ENCODE results near the gene BRSK1. TPM values are rescaled to one million over a fixed set of nuclear protein-coding genes. Genes with fewer than 3 reads are reported as not detected.

Gene BRSK1
- total RNA-seq, 1 donor, result 4.0 TPM

DNA sequence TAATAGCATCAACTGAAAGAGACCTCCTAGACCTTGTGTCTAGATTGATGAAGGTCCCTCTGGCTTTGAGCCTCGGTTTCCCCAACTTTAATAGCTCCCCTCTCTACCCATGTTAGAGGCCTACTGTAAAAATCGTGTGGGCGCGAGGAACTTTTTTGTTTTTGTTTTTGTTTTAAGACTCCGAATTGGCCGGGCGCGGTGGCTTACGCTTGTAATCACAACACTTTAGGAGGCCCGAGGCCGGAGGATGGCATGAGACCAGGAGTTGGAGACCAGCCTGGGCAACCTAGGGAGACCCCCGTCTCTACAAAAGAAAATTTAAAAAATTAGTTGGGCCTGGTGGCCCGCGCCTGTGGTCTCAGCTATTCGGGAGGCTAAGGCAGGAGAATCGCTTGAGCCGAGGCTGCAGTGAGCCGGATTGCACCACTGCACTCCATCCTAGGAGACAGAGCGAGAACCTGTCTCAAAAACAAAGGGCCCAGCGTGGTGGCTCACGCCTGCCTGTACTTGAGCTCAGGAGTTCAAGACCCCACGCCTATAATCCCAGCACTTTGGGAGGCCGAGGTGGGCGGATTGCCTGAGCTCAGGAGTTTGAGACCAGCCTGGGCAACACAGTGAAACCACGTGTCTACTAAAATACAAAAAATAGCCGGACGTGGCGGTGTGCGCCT, 24.1 kb upstream of the BRSK1 start:
- H3K9me3 ChIP-seq (ENCODE audit: low read depth, low read length), result no peaks in the 10 kb centered on the region
- no peak for DNase-seq (ENCODE audit: insufficient read length, low spot score, missing footprints)
- H3K27me3 ChIP-seq (ENCODE audit: insufficient read depth, low read length), result no peaks in the 10 kb centered on the region
- peaks cover 41% of the 10 kb centered on the region for H3K79me2 ChIP-seq (ENCODE audit: insufficient read depth, low read length)
- peak overlapping the region; percentile 92 for H3K27ac ChIP-seq (ENCODE audit: low read depth, low read length)
- H4K20me1 ChIP-seq (ENCODE audit: insufficient read depth, low read length), result peaks cover 33% of the 10 kb centered on the region
- TF ChIP-seq, protein P1, sequence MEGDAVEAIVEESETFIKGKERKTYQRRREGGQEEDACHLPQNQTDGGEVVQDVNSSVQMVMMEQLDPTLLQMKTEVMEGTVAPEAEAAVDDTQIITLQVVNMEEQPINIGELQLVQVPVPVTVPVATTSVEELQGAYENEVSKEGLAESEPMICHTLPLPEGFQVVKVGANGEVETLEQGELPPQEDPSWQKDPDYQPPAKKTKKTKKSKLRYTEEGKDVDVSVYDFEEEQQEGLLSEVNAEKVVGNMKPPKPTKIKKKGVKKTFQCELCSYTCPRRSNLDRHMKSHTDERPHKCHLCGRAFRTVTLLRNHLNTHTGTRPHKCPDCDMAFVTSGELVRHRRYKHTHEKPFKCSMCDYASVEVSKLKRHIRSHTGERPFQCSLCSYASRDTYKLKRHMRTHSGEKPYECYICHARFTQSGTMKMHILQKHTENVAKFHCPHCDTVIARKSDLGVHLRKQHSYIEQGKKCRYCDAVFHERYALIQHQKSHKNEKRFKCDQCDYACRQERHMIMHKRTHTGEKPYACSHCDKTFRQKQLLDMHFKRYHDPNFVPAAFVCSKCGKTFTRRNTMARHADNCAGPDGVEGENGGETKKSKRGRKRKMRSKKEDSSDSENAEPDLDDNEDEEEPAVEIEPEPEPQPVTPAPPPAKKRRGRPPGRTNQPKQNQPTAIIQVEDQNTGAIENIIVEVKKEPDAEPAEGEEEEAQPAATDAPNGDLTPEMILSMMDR (IDR thresholded peaks at IDR 0.05; ENCODE audit: extremely low read depth, low read depth, low read length), result no peak
- peaks cover 28% of the 10 kb centered on the region for H3K4me1 ChIP-seq (ENCODE audit: insufficient read depth, low read length)
- H3K4me2 ChIP-seq (ENCODE audit: insufficient read depth, low read length), result peak overlapping the region; percentile 95
- no peaks in the 10 kb centered on the region for H3K36me3 ChIP-seq (ENCODE audit: insufficient read depth, low read length)
- H3K4me3 ChIP-seq (ENCODE audit: insufficient read depth, low read length), result peak overlapping the region; percentile 94
- H2AFZ ChIP-seq (ENCODE audit: low read length), result peak overlapping the region; percentile 99

DNA sequence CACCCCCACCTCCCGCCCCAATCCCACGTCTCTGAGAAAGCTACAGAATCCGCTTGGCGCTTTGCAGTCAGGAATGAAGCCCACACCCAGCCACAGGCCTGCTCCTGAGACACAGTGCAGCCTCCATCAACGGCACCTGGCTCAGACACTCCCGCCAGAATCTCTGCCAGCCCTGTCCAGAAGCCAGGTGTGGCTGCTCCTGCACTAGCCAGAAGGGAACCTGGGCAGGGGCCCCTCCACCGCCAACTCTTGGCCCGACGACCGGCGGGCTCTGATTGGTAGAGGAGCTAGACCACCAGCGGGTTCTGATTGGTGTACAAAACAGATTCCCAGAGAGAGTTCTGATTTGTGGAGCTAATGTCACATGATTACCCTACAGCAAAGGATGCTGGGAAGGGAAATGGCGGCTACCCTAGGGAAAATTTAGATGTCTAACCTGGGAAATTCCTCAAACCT, 22.1 kb upstream of the BRSK1 start:
- no peak for DNase-seq (ENCODE audit: insufficient read length, low spot score, missing footprints)
- peaks cover 13% of the 10 kb centered on the region for H4K20me1 ChIP-seq (ENCODE audit: insufficient read depth, low read length)
- H3K4me2 ChIP-seq (ENCODE audit: insufficient read depth, low read length), result no peak overlapping the region
- H3K4me1 ChIP-seq (ENCODE audit: insufficient read depth, low read length), result peaks cover 18% of the 10 kb centered on the region
- H3K36me3 ChIP-seq (ENCODE audit: insufficient read depth, low read length), result no peaks in the 10 kb centered on the region
- H3K79me2 ChIP-seq (ENCODE audit: insufficient read depth, low read length), result peaks cover 27% of the 10 kb centered on the region
- TF ChIP-seq, protein P1 (IDR thresholded peaks at IDR 0.05; ENCODE audit: extremely low read depth, low read depth, low read length), result no peak
- no peak overlapping the region for H2AFZ ChIP-seq (ENCODE audit: low read length)
- no peak overlapping the region for H3K4me3 ChIP-seq (ENCODE audit: insufficient read depth, low read length)
- H3K9me3 ChIP-seq (ENCODE audit: low read depth, low read length), result no peaks in the 10 kb centered on the region
- no peaks in the 10 kb centered on the region for H3K27me3 ChIP-seq (ENCODE audit: insufficient read depth, low read length)
- no peak overlapping the region for H3K27ac ChIP-seq (ENCODE audit: low read depth, low read length)

DNA sequence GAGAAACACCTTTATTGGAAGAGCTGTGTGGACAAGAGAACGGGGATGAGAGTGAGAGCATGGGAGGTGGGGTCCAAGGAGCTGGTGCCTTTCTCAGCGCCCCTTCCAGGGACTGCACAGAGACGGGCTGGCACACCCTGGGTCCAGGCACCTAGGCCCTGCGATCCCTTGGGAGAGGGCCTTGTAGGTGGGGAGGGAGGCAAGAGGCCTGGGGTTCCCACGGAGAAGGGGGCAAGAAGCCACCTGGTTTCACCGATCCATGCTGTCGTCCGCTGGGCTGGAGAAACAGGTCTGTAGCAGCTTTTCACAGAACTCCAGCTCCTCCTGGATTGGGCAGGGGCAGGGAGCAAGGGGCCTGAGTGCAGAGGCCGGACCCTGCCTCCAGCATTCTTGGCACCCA, 21.4 kb upstream of the BRSK1 start:
- no peaks in the 10 kb centered on the region for H3K9me3 ChIP-seq (ENCODE audit: low read depth, low read length)
- no peaks in the 10 kb centered on the region for H3K27me3 ChIP-seq (ENCODE audit: insufficient read depth, low read length)
- DNase-seq (ENCODE audit: insufficient read length, low spot score, missing footprints), result no peak
- no peak overlapping the region for H2AFZ ChIP-seq (ENCODE audit: low read length)
- peaks cover 11% of the 10 kb centered on the region for H3K4me1 ChIP-seq (ENCODE audit: insufficient read depth, low read length)
- TF ChIP-seq, protein P1 (IDR thresholded peaks at IDR 0.05; ENCODE audit: extremely low read depth, low read depth, low read length), result no peak
- H3K36me3 ChIP-seq (ENCODE audit: insufficient read depth, low read length), result no peaks in the 10 kb centered on the region
- no peak overlapping the region for H3K4me2 ChIP-seq (ENCODE audit: insufficient read depth, low read length)
- peaks cover 22% of the 10 kb centered on the region for H3K79me2 ChIP-seq (ENCODE audit: insufficient read depth, low read length)
- H3K4me3 ChIP-seq (ENCODE audit: insufficient read depth, low read length), result no peak overlapping the region
- no peak overlapping the region for H3K27ac ChIP-seq (ENCODE audit: low read depth, low read length)
- H4K20me1 ChIP-seq (ENCODE audit: insufficient read depth, low read length), result peaks cover 6% of the 10 kb centered on the region

DNA sequence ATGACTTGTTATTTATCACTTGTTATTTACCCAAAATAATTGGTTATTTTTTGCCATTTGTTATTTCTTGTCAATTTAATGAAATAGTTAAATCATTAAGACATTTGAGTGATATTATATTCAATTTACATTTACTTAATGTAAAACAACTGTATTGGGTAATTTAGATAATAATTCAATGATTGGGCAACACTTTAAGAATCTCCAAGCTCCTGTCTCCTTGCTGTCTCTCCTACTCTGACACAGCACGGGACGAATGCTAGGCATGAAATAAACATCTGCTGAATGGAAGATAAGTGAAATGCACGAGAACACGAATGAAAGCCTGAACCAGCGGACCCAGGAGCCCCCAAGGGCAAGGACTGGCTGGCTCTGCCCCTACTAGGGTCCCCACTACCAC, 19.3 kb upstream of the BRSK1 start:
- Histone ChIP-seq H3K36me3 (ENCODE audit: insufficient read depth, low read length) (no peaks in the 10 kb centered on the region), H2AFZ (ENCODE audit: low read length) (no peak overlapping the region), H3K4me2 (ENCODE audit: insufficient read depth, low read length) (no peak overlapping the region), H3K27ac (ENCODE audit: low read depth, low read length) (no peak overlapping the region), H4K20me1 (ENCODE audit: insufficient read depth, low read length) (no peaks in the 10 kb centered on the region), H3K79me2 (ENCODE audit: insufficient read depth, low read length) (peaks cover 8% of the 10 kb centered on the region), H3K27me3 (ENCODE audit: insufficient read depth, low read length) (no peaks in the 10 kb centered on the region), H3K4me3 (ENCODE audit: insufficient read depth, low read length) (no peak overlapping the region), H3K9me3 (ENCODE audit: low read depth, low read length) (no peaks in the 10 kb centered on the region), H3K4me1 (ENCODE audit: insufficient read depth, low read length) (peaks cover 4% of the 10 kb centered on the region)
- no peak for DNase-seq (ENCODE audit: insufficient read length, low spot score, missing footprints)
- TF ChIP-seq, protein P1 (IDR thresholded peaks at IDR 0.05; ENCODE audit: extremely low read depth, low read depth, low read length), result no peak
